BLaER1 (cell line): Measurements from ENCODE around the gene DUSP19.
A peak's percentile ranks its signal among the peaks of the same experiment; 100 is the strongest.

ENCODE experiments used
- H3K27ac ChIP-seq: shearing (Covaris generic); formaldehyde crosslinking; 2 replicates; pipeline ENCODE4 v1.8.1; 2022
- H3K27me3 ChIP-seq: shearing (Covaris generic); formaldehyde crosslinking; 2 replicates; pipeline ENCODE4 v1.8.1; 2022
- H3K36me3 ChIP-seq: shearing (Covaris generic); formaldehyde crosslinking; 2 replicates; pipeline ENCODE4 v1.8.1; 2022
- H3K4me1 ChIP-seq: shearing (Covaris generic); formaldehyde crosslinking; 2 replicates; pipeline ENCODE4 v1.8.1; 2022
- H3K4me2 ChIP-seq: shearing (Covaris generic); formaldehyde crosslinking; 2 replicates; pipeline ENCODE4 v1.8.1; 2022
- H3K4me3 ChIP-seq: shearing (Covaris generic); formaldehyde crosslinking; 2 replicates; pipeline ENCODE4 v1.8.1; 2022
- H3K9ac ChIP-seq: shearing (Covaris generic); formaldehyde crosslinking; 2 replicates; pipeline ENCODE4 v1.8.1; 2022
- H3K9me3 ChIP-seq: shearing (Covaris generic); formaldehyde crosslinking; 2 replicates; pipeline ENCODE4 v1.8.1; 2022
- H4K20me1 ChIP-seq: shearing (Covaris generic); formaldehyde crosslinking; 2 replicates; pipeline ENCODE4 v1.8.1; 2022
- Cebpa-rat ChIP-seq: shearing (Covaris generic); IDR thresholded peaks from 2 replicates; pipeline ENCODE4 v1.8.1; 2022

DUSP19 gene

DNA sequence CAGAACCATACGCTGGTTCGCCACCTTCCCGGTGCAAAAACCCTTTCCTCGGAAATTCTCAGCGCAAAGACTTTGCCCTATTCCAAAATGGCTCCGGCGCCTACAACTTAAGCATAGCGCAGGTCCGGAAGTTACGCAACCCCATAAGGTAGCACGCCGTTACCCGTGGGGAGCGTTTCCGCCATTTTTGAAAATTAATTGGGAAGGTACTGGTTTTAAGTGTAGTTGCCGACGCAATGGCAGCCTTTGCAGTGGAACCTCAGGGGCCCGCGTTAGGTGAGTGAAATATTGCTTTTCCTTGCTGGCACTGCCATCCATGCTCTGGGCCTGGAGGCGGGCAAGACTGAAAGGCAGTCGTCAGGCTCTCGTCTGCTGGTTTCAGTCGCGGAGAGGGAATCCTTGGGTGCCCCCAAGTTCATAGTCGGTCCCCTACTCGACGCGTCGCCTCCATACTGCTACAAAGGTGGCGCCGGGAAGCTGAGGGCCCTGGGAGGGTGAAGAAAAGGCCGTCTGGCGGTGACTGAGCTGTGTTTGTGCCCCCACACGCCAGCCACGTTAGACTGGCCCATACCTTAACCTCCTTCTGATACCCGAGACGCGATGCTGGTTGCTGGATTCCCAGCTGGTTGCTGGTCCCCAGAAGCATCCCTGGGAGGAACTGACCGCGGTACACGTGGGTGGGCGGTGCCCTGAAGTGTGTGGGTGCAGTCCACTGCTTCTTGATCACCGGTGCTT is 45.8 kb downstream of the DUSP19 start, which contains the start of gene NUP35:
Gene NUP35 (plus strand): TSS at position 222 of the 735 bp plus-strand sequence. CDS start 15 bp downstream, at position 237.
- Histone ChIP-seq H3K27me3 (no peaks in the 10 kb centered on the region), H3K4me2 (peak within 1 kb of the TSS; percentile 84), H3K9me3 (no peaks in the 10 kb centered on the region), H3K27ac (peak within 1 kb of the TSS; percentile 93), H3K9ac (peak within 1 kb of the TSS; percentile 95), H3K36me3 (peaks cover 12% of the 10 kb centered on the region), H3K4me1 (peaks cover 15% of the 10 kb centered on the region), H3K4me3 (peak within 1 kb of the TSS; percentile 95), H4K20me1 (peaks cover 16% of the 10 kb centered on the region)
- peak; percentile 98 for TF ChIP-seq Cebpa-rat

DNA sequence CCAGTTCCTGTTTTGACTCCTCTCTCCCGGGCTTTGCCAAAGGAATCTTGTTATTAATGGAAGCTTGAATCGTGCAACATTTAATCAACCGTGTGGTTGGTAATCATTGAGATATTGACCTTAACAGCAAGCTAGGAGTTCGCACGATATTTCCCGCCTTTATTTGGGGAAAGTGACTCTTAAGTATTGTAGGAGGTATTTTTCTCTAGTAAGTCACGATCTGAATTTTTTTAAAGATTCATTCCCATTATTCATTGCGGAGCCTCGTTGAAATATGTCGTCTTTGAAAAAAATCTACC is 46.4 kb downstream of the DUSP19 start:
- Histone ChIP-seq H3K36me3 (peaks cover 17% of the 10 kb centered on the region), H3K4me1 (peaks cover 15% of the 10 kb centered on the region), H4K20me1 (peaks cover 21% of the 10 kb centered on the region), H3K9me3 (no peaks in the 10 kb centered on the region), H3K4me2 (peak overlapping the region; percentile 84), H3K4me3 (peak overlapping the region; percentile 95), H3K27me3 (no peaks in the 10 kb centered on the region), H3K9ac (peak overlapping the region; percentile 95), H3K27ac (peak overlapping the region; percentile 93)
- no peak for TF ChIP-seq Cebpa-rat

DNA sequence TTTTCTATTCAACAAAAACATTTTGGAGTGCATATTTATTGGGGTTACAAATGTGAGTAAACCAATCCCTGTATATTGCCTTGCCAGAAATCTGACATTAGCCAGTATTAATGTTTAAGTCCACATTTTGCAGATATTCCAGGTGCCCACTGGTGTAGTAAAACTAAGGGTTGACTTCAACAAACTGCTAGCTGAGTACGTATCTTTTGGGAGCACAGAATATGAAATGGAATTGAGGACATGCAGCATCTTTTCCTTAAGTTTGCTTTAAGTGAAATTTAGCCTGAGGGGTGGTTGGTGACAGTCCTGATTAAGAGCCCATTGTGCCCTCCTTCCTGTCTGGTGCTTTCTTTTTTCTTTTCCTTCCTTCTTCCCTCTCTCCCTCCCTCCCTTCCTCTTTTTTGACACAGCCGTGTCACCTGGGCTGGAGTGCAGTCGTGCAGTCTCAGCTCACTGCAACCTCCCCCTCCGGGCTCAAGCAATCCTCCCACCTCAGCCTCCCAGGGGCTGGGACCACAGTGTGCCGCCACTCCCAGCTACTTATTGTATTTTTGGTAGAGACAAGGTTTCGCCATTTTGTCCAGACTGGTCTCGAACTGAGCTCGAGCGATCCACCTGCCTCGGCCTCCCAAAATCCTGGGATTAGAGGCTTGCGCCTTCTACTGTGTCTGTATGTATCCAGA is 47.3 kb downstream of the DUSP19 start:
- no peaks in the 10 kb centered on the region for H3K9me3 ChIP-seq
- H3K4me3 ChIP-seq, result peak overlapping the region; percentile 95
- H3K9ac ChIP-seq, result no peak overlapping the region; the same call in 1 of the 2 replicates
- peaks cover 26% of the 10 kb centered on the region for H3K36me3 ChIP-seq
- peaks cover 30% of the 10 kb centered on the region for H4K20me1 ChIP-seq
- H3K4me2 ChIP-seq, result peak overlapping the region; percentile 84
- H3K27me3 ChIP-seq, result no peaks in the 10 kb centered on the region
- H3K27ac ChIP-seq, result no peak overlapping the region
- H3K4me1 ChIP-seq, result peaks cover 15% of the 10 kb centered on the region
- no peak for TF ChIP-seq Cebpa-rat

DNA sequence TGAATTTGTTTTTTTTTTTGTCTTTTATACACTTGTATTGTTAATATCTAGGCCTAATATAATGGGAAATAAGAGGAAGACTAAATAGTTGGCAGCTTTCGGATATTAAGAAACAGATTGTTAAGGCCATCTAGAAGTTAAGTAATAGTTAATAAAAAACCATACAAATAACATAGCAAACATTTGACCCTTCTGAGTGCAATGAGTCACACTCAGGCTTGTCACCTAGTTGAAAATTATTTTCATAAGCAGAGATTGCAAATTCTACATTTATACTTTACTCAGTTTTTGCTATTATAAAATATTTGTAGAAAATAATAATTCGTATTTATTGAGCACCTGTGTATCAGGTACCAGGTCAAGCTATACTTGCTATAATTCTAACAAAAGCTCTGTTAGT is 48.1 kb downstream of the DUSP19 start:
- Histone ChIP-seq H3K4me3 (no peak overlapping the region), H3K4me2 (peak overlapping the region; percentile 84; the same call in 1 of the 2 replicates), H3K9me3 (no peaks in the 10 kb centered on the region), H3K27ac (no peak overlapping the region), H3K9ac (no peak overlapping the region), H3K36me3 (peaks cover 35% of the 10 kb centered on the region), H4K20me1 (peaks cover 39% of the 10 kb centered on the region), H3K27me3 (no peaks in the 10 kb centered on the region), H3K4me1 (peaks cover 15% of the 10 kb centered on the region)
- TF ChIP-seq Cebpa-rat, result no peak

DNA sequence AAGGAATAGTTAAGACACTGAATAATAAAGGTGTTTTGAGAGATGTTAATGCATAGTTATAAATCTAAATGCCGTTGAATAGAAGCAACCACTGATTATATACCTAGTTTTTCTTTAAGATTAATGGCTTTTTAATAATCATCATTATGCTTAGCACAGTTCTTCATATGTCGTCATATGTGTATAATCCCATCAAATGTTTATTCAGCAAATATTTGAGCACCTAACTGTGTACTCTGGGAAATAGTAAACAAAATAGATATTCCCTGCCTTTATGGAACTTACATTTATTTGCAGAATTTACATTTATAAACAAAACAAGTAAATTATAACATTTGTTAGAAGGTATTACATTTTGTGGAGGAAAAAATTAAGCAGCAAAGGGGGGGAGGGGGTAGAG is 55.5 kb downstream of the DUSP19 start:
- no peak for TF ChIP-seq Cebpa-rat
- H3K9me3 ChIP-seq, result no peaks in the 10 kb centered on the region
- no peaks in the 10 kb centered on the region for H3K27me3 ChIP-seq
- H4K20me1 ChIP-seq, result peaks cover 43% of the 10 kb centered on the region
- no peak overlapping the region for H3K4me3 ChIP-seq
- H3K4me1 ChIP-seq, result no peaks in the 10 kb centered on the region
- H3K36me3 ChIP-seq, result peaks cover 82% of the 10 kb centered on the region
- no peak overlapping the region for H3K9ac ChIP-seq
- H3K4me2 ChIP-seq, result no peak overlapping the region
- H3K27ac ChIP-seq, result no peak overlapping the region

DNA sequence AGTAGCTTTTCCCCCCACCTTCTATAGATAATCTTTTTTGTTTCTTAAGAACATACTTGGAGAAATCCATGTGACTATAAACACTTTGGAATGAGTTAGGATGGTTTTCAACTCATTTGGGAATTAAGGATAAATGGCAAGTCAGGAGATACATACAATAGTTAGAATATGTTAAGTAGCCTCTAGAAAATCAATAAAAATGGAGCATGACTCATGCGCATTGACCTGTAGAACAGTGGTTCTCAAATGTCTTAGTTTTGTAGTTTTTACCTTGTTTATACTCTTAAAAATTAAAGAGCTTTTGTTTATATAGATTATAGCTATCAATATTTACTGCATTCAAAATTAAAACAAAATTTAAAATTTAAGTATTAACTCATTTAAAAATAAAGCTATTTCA is 70.4 kb downstream of the DUSP19 start:
- Histone ChIP-seq H3K27me3 (no peaks in the 10 kb centered on the region), H3K4me3 (no peak overlapping the region), H3K4me1 (no peaks in the 10 kb centered on the region), H3K27ac (no peak overlapping the region), H3K36me3 (peaks cover 89% of the 10 kb centered on the region), H3K9me3 (peaks cover 39% of the 10 kb centered on the region), H3K9ac (no peak overlapping the region), H4K20me1 (no peaks in the 10 kb centered on the region), H3K4me2 (no peak overlapping the region)
- TF ChIP-seq Cebpa-rat, result no peak

DNA sequence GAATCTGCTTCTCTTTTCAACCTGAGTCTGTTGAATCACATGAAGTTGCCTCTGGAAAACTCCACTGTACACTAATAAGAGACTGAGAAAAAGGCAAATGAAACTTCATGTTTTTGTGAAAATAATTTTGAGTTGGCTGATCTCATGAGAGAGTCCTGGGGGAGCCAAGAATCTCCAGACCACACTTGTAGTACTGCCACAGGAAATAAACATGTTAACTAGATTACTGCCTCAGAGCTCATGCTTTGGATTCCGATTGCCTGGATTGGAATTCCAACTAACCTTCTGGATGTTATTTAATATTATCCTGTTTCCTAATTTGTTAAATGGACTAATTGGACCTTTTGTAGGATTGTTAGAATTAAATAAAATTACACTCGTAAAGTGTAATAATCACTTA is 70.9 kb downstream of the DUSP19 start:
- Histone ChIP-seq H3K4me2 (no peak overlapping the region), H3K9me3 (peaks cover 37% of the 10 kb centered on the region)
- no peak for TF ChIP-seq Cebpa-rat

More for the DNA sequence above, 70.9 kb downstream of the DUSP19 start:
- H3K4me3 ChIP-seq, result no peak overlapping the region
- H3K36me3 ChIP-seq, result peaks cover 89% of the 10 kb centered on the region
- H3K27ac ChIP-seq, result no peak overlapping the region
- H4K20me1 ChIP-seq, result no peaks in the 10 kb centered on the region
- H3K9ac ChIP-seq, result no peak overlapping the region
- no peaks in the 10 kb centered on the region for H3K27me3 ChIP-seq
- H3K4me1 ChIP-seq, result no peaks in the 10 kb centered on the region
